ENCODE data around the gene LPIN3.

The LPIN3 gene

DNA sequence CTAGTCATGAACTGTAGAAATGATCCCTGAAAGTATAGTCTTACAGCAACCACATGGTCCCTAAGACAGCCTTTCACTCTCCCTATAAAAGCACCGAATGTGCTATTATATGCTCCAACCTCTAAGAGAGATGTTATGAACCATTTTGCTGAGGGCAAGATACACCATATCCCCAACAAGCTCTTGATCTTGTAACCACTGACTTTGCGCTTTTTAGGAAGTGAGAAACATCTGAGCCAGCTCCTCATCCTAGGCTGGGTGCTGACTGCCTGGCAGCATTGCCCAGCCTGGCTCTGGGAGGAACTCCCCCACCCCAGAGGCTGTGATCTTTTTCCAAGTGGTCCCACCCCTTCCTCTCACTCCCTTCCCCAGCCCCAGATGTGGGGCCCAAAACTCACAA is 29.1 kb downstream of the LPIN3 start:
- no peak for DNase-seq

DNA sequence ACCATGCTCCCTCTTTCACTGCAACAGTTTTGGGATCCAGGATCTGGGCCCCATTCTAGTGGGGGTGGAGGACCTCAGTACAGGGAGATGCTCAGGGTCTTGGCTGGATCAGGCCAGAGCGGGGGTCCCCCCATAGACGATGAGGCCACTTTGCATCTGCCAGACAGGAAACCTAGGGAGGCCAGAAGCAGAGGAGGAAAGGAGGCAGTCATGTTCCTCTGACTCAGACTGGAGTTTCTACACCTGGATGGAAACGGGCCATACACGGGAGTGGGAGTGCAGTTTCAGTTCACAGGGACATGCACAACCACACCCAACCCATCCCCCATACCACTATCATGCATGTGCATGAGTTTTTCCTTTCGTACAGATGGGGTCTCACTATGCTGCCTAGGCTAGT is 29.6 kb downstream of the LPIN3 start:
- DNase-seq, result no peak

DNA sequence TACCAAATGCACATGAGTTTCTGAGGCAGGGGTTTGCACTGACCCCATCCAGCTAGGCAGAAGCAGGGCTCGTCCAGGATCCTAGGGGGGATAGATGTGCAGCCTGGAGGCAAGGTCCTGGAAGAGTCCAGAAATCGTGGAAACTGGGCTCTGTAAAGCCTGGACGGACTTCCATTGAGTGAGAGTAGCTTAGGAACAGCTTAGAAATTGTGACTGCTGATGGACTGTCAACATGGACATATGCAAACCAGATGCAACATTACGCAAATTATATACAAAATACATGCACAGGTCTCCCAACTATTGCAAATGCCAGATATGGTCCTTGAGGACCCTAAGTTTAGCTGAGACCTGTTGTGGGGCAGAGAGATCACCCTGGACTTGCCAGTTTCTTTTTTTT is 30.8 kb downstream of the LPIN3 start:
- DNase-seq, result no peak

DNA sequence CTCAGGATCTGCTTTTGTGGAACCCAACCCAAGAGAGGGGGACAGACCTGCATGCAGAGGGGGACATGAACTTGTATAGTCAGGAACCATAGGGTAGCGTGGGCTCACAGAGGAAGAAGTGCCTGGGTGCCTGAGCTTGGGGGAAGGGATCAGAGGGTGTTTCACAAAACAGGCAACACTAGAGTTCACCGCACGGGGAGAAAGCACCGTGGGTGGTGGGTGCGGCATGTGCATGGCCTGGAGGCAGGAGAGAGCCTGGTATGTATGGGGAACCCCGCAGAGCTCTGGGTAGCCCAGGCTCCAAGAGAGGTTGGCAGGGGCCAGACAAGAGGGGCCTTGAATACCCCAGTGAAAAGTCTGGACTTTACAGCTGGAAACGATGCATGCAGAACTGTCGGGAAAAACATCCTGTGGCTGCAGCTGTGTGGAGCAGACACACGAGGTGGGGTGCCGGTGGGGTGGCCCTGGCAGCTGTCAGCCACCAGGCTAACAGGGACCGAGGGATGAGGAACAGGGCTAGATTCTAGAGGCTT is 32.7 kb downstream of the LPIN3 start:
- no peak for DNase-seq

DNA sequence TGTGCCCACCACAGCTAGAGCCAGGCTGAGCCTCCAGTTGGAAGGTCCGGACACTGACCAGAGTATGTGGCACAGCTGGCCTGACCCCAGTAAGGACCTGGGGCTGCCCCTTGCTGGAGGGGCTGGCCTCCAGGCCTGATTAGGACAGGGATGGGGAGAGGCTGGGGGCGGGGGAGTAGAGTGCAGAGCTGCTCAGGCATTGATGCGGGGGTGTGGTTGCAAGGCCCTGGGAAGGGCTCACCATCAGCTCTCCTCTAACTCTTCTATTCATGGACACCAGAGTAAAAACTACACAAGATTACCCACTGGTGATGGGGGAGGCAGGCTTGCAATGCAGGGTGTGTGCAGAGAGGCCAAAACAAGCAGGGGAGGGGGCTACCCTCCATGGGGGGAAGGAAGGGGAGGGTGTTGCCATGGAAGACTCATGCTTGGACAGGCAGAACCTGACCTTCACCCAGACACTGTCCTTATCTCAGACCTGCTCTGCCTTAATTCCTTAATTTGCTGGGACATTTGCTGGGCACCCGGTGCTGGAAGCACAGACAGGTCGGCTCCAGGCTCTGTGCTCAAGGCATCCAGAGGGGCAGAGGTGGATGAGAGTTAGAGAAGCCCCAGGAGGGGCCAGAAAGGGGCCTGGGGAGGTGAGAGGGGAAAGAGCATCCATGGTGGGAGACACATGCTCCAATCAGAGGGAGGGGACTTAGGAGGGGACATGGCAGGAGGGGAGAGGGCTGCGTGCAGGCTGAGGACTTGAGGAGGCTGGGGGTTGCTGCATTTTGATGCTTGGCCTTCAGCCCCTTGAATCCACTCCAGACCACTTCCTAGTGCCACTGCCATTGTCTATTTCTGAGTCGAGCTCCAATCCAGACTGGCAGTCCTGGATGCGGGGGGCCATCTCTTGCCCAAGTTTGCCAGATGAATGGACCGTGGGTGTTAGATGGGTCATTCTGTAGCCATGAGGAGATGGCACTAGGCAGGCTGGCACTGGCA is 33.6 kb downstream of the LPIN3 start:
- no peak for DNase-seq

DNA sequence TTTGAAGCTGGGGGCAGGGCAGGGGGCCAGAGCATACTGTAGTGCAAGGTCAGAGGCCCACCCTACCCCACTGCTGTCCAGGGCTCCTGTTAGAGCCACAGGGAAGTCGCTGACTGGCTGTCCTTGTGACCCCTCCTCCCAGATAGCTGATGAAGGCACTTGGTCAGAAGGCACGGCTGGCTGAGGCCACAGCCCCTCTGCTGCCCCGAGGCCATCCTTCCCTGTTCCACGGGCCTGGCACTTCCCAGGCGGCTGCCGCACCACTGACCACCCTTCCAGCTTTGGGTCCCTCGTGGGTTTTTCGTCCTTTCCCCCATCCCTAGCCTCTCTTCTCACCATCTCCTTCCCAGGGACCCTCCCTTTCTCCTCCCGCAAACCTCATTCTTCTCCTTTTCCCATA is 35.2 kb downstream of the LPIN3 start:
- DNase-seq, result no peak

DNA sequence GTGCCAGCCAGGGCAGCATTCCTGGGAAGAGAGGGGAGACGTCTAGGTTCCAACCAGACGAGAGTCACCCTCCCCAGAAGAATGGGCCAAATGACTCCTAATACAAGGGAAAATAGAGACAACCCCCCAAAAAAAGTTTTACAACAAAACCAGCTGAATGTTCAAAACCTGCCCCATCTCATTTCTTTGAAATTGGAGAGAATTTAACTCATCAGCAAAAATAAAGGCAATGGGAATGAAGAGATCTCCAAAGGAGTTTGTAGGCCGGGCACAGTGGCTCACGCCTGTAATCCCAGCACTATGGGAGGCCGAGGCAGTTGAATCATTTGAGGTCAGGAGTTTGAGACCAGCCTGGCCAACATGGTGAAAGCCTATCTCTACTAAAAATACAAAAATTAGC is 35.7 kb downstream of the LPIN3 start:
- no peak for DNase-seq

DNA sequence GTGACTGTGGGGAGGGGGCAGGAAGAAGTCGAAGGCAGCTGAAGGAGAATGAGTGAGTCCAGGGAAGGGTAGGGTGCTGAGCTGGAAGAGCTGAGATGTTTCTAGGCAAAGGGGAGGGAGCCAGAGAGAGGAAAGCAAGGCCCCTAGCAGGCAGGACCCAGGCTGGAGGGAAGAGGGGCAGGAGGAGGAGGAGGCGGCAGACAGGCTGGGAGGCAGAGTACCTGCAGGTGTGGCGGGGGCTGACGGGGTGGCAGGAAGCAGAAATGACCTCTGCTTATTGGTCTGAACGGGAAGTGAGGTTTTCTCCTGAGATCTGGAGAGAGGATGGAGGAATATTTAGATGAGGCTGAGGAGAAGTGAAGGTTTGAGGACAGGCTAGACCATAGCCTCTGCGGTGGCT is 36.7 kb downstream of the LPIN3 start:
- no peak for DNase-seq

DNA sequence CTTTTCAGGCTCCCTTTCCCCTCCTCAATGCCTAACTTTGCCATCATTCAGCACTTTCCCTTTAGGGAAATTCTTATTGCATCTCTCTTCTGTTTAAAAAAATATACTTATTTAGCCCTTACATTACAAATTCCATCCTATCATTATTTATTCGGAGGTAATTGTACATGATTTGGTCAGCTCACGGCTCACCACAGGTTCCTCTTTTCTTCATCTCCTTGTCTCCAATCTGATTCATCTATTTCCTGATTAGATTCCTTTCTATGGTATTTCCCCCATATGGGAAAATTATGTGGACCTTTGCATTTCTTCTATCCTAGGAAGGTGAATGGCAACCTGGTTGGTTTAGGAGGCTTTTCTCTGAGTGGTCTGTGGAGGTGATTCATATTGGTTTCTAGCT is 38.9 kb downstream of the LPIN3 start:
- DNase-seq, result no peak

DNA sequence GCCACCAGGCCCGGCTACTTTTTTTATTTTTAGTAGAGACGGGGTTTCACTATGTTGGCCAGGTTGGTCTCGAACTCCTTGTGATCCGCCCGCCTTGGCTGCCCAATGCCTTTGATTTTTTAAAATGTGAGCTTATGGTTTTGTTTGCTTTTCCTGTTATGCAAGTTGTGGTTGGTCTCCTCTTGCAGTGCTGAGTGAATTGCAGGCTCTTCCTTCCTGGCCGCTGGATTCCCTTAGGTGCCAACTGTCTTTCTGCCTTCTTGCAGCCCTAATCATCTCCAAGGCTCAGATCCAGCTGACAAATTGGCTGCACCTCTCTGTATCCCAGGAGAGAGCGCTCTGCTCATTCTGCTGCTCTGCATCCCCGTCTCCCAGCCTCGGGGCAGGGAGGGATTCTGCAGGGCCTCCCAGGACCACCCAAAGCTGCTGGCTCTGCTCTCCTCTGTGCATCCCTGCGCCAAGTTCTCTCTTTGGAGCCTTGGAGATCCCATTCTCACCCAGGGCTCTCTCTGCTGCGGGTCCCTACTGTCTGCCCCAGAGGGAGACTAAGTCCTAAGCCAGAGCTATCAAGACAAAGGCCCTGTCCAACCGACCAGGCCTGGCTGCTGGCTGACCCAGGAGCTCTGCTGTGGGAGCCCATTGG is 40.1 kb downstream of the LPIN3 start:
- no peak for DNase-seq

DNA sequence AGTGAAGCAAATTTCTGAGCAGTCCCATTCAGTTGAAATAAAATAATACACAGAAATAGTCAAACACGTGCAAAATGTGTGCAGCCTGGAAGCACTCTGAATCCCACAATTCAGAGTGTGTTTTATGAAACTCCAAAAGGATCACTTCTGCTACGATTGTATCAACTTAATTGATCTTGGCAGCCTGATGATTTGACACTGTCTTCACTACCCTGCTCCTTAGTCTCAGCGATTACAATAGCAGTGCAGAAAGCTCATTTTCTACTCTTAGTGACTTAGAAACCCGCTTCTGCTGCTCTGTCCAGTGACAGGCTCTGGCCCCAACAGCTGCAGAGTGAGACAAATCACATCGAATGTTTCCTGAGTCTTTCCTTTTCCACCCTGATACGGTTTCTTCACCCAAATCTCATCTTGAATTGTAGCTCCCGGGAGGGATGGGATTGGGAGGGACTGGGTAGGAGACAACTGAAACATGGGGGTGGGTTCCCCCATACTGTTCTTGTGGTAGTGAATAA is 42.2 kb downstream of the LPIN3 start:
- DNase-seq, result no peak

DNA sequence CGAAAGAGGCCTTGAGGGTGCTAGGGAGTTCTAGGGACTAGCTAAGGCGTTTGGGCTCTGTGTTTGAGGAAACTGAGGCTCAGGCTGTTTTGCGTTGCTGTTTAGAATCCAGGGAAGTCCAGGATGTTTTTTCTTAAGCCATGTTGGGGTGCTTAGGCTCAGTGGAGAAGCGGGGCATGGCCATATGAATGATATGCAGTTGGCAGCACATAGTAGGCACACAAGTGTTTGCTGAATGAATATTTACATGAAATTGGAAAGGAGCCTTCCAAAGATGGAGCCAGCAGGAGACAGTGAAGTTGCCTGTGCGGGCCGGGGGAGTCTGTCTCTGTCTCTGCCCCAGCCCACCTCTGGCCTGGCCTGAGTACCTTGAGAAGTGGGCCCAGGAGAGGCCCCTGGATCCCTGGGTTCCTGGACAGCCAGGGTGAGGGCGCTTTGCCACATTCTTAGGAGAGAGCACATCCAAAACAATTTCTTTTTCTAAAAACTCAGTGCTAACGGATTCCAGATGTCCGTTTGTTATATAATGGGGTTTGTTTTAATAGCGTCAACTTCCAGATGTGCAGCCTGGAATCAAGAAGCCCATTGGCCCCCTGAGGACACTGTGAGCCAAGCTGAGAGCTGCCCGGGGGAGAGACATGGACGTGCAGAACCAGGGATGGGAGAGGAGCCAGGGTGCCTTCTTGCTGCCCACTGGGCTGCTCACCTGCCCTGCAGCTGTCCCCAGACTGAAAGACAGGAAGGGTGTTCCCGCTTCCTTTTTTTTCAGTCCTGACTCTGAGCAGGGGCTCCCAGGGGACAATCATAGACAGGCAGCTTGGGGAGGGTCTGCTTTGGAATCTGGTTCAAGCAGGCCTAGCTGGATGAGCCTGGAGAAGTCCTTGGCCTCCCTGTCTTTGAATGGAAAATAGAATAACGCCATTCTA is 46.1 kb downstream of the LPIN3 start:
- DNase-seq, result no peak

DNA sequence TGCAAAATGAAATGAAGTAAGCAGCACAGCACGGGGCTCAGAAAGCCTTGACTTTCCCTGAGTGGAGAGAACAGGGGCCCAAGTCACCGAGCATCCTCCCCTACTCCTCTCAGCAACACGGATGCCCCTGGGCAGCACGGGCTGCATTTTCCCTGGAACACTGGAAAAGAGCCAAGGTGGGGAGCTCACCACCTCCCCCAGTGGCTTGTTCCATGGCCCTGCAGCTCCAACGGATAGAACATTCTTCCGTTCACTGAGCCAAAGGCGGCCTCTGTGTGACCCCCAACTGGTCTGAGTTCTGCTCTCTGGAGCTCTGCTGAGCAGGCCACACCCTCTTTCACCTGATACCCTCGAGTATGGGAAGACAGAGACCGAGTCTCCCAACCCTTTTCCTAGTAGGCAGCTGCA is 46.8 kb downstream of the LPIN3 start:
- DNase-seq, result no peak

DNA sequence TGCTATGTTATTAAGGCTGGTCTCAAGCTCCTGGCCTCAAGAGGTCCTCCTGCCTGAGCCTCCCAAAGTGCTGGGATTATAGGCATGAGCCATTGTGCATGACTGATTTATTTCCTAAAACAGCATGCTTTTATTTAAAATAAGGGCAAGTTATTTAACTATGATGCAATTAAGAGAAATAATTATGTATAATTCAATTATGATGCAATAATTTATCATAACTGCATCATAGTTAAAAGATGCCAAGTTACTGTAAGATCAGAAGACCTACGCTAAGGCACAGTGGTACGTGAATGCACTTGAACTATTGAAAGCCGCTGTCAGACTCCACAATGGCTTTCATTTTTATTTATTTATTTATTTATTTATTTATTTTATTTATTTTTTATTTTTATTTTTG is 50.3 kb downstream of the LPIN3 start:
- no peak for DNase-seq

DNA sequence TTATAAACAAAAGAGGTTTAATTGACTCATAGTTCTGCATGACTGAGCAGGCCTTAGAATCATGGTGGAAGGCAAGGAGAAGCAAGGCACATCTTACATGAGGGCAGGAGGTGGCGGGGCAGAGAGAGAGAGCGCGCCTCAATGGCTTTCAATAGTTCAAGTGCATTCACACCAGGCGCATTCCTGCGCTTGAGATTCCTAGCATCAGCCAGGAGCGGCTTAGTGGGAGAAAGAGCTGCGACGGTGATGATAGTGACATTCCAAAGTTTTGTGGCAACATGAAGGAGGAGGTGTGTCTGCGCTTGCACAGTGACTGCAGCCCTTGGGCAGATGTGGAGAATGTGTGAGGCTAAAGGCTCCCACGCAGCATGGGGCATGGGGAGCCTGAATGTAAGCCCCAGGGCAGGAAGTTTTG is 51.0 kb downstream of the LPIN3 start:
- no peak for DNase-seq

DNA sequence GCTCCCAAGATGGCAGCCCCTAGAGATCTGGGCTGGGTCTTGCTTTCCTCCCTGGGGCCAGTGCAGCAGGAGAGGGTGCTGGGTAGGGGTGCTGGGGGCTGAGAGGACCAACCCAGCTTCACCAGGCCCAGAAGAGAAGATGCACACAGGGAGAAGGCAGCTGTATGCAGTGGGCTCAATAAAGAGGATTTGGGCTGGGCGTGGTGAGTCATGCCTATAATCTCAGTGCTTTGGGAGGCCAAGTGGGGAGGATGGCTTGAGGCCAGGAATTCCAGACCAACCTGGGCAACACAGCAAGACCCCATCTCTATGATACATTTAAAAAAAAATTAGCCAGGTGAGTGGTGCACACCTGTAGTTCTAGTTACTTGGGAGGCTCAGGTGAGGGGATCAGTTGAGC is 51.7 kb downstream of the LPIN3 start:
- no peak for DNase-seq

DNA sequence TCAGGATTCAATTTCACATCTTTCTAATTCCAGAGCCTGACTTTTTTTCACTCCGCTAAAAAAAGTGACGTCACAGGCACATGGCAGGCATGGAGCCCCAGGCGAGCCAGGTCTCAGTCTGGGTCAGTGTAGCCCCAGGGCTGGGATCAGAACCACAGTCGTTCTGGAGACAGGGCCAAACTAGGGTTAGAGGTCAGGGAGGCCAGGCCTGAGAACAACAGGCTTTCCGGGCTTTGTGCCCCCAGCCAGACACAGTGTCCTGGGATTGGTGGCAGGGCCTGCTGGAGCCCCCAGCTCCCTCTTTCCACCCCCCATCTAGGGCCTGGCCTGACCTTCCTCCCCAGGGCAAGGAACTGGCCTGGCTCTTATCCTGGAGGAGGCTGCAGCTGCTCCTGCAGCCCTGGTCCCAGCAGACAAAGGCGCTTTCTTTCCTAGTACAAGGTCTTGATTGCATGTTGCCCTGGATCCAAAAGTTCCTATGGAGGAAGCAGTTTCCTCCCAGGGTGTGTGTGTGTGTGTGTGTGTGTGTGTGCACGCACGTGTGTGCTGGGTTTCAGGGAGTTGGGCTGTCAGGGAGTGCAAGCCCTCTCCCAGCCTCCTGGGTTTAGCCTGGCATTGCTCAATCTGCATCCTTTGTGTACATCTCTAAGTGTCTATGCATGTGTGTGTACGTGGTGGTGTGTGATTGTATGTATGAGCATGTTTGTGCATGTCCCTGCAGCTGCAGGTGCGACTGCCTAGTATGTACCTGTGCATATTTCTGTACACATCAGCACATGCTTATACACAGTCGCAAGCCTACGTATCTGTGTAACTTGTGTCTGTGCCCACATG is 52.5 kb downstream of the LPIN3 start:
- no peak for DNase-seq

DNA sequence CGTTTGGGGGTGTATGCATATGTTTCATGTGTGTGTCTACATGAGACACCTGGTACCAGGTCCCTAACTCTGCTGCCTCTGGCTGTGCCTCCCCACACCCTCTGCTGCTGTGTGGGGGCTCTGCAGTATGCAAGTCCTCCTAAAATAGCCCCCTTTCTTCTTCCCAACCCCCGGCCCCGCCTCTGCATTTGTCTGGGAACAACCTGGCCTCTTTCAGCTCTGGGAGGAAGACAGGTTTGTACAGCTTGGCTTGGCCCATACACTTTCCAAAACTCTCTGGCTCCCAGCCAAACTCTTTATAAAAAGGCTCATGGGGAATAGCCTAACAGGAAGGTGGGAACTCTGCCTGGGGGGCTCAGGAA is 53.1 kb downstream of the LPIN3 start:
- DNase-seq, result no peak

DNA sequence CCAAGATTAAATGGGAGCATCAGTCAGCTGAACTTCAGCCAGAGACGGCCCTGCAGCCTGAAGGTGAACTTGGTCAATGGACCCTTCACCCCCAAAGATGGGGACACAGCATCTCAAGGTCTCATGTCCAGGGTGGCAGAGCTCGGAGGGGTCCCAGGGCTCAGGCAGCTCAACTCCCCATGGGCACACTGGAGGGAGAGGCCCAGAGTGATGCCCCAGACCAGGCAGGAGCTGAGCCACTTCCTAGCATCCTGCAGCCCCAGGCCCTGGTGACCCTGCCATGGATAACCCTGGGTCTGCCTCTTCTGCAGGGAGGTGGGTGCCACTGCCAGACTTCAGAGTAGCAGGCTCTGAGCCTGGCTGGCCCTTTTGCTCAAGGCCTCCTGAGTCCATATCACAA is 53.5 kb downstream of the LPIN3 start:
- no peak for DNase-seq

DNA sequence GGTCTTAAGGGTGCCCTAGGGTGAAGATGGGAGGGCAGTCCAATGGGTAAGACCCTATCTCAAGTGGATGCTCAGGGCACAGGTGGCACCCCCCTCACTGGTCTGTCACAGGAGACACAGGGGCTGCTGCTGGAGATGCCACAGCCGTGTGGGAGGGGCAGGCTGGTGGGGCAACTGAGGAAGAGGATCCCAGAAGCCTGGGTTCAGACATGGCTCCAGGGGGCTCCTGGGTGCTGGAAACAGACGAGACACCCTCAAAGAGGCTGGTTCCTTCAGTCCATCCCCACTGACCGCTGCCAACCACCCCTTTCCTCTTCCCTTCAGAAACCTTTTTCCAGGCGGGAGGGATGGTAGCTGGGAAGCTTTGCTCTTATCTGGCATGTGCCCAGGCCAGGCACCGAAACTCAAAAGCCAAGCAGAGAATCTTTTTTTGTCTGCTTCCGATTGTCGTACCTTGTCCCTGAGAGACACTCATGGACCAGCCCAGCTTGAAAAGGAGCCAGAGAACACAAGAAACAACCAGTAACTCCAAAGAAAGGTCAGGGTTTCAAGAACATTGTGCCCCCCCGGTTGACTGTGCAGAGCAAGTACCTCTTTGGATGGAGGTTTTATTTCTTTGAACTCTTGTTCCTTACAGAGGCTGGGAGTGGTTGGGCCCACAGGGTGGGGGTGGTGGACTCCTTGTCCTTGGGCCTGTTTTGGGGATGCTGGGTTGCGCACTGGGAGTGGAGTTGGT is 54.5 kb downstream of the LPIN3 start:
- no peak for DNase-seq

All from activated naive CD4-positive, alpha-beta T cell treated with Interleukin-2 at 50 U/mL for 16 hours (primary cell).